ENCODE results near the gene MRPS23. TPM values are rescaled to one million over a fixed set of nuclear protein-coding genes. Genes with fewer than 3 reads are reported as not detected.

Gene MRPS23
- total and polyA plus RNA-seq, 2 of the 13 experiments (the other 11 are each of a cell fraction or from before 2014, with no cell fraction given) = 63.2 to 181 TPM

- TF ChIP-seq, protein P1, sequence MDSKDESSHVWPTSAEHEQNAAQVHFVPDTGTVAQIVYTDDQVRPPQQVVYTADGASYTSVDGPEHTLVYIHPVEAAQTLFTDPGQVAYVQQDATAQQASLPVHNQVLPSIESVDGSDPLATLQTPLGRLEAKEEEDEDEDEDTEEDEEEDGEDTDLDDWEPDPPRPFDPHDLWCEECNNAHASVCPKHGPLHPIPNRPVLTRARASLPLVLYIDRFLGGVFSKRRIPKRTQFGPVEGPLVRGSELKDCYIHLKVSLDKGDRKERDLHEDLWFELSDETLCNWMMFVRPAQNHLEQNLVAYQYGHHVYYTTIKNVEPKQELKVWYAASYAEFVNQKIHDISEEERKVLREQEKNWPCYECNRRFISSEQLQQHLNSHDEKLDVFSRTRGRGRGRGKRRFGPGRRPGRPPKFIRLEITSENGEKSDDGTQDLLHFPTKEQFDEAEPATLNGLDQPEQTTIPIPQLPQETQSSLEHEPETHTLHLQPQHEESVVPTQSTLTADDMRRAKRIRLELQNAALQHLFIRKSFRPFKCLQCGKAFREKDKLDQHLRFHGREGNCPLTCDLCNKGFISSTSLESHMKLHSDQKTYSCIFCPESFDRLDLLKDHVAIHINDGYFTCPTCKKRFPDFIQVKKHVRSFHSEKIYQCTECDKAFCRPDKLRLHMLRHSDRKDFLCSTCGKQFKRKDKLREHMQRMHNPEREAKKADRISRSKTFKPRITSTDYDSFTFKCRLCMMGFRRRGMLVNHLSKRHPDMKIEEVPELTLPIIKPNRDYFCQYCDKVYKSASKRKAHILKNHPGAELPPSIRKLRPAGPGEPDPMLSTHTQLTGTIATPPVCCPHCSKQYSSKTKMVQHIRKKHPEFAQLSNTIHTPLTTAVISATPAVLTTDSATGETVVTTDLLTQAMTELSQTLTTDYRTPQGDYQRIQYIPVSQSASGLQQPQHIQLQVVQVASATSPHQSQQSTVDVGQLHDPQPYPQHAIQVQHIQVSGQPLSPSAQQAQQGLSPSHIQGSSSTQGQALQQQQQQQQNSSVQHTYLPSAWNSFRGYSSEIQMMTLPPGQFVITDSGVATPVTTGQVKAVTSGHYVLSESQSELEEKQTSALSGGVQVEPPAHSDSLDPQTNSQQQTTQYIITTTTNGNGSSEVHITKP (CRISPR knock-in tag; IDR thresholded peaks at IDR 0.05; ENCODE audit: low read depth) = peak; percentile 57; the same call in 1 of the 2 replicates
- no peak for TF ChIP-seq FOXP4 (CRISPR knock-in tag; IDR thresholded peaks at IDR 0.05)
- TF ChIP-seq ZNF12 (CRISPR knock-in tag; IDR thresholded peaks at IDR 0.05) = no peak
- TF ChIP-seq, protein P2, sequence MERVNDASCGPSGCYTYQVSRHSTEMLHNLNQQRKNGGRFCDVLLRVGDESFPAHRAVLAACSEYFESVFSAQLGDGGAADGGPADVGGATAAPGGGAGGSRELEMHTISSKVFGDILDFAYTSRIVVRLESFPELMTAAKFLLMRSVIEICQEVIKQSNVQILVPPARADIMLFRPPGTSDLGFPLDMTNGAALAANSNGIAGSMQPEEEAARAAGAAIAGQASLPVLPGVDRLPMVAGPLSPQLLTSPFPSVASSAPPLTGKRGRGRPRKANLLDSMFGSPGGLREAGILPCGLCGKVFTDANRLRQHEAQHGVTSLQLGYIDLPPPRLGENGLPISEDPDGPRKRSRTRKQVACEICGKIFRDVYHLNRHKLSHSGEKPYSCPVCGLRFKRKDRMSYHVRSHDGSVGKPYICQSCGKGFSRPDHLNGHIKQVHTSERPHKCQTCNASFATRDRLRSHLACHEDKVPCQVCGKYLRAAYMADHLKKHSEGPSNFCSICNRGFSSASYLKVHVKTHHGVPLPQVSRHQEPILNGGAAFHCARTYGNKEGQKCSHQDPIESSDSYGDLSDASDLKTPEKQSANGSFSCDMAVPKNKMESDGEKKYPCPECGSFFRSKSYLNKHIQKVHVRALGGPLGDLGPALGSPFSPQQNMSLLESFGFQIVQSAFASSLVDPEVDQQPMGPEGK (CRISPR knock-in tag; IDR thresholded peaks at IDR 0.05) = peak; percentile 79
Observed at GRCh38 chr17:57898487-57899311, 48.9 kb upstream of the MRPS23 start (continued).

Data from HepG2 (cell line).